Nephron (organoid): ENCODE data around the gene LAMB4.

Experiments used
- H3K27ac Mint-ChIP-seq, 3 experiments: 2 replicates each; pipeline ENCODE4 v1.8.0; 2020; ENCODE audit warnings: mixed read lengths in 3 of 3, mild to moderate bottlenecking in 2 of 3, moderate library complexity in 1 of 3
- H3K27me3 Mint-ChIP-seq: 2 replicates; pipeline ENCODE4 v1.8.0; 2021; ENCODE audit warnings: low read depth, mild to moderate bottlenecking, moderate library complexity, mixed read lengths
- H3K36me3 Mint-ChIP-seq: 2 replicates; pipeline ENCODE4 v1.8.0; 2020; ENCODE audit warnings: low read depth, mixed read lengths
- H3K4me1 Mint-ChIP-seq: 2 replicates; pipeline ENCODE4 v1.8.0; 2020; ENCODE audit warnings: mixed read lengths
- H3K4me3 Mint-ChIP-seq, 3 experiments: 2 replicates each; pipeline ENCODE4 v1.8.0; 2020; ENCODE audit warnings: mild to moderate bottlenecking in 3 of 3, mixed read lengths in 3 of 3, moderate library complexity in 2 of 3
- H3K9me3 Mint-ChIP-seq: 2 replicates; pipeline ENCODE4 v1.8.0; 2020; ENCODE audit warnings: mixed read lengths
- CTCF ChIP-seq, 3 experiments: fragments of 200-600 bp; sonication (generic); IDR thresholded peaks; one replicate each; pipeline ENCODE4 v1.5.0; 2021; ENCODE audit warnings: antibody characterized with exemption in 3 of 3; ENCODE audit not compliant: unreplicated experiment in 3 of 3

LAMB4 gene

DNA sequence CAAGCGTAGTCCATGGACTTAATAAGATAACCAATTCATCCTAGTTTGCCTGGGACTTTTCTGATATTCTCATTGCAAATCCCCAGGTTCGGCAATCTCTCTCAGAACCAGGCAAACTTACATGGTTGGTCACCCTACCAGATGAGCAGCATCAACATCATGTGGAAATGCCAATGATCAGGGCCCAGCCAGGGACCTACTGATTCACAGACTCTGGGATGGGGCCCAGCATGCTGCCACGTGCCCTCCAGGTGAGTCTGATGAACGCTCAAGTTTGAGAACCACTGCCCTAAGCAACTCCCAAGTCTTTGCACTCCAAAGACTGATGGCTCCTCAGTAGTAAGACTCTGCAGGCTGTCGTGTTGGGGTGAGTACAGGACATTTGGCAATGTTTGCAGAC, 2.7 kb downstream of the LAMB4 start:
- Mint-ChIP-seq H3K27ac (no peak overlapping the region), H3K36me3 (no peaks in the 10 kb centered on the region), H3K4me3 (no peak overlapping the region), H3K9me3 (no peaks in the 10 kb centered on the region), H3K4me1 (peaks cover under 1% of the 10 kb centered on the region), H3K27me3 (no peaks in the 10 kb centered on the region)
- TF ChIP-seq CTCF (IDR thresholded peaks at IDR 0.05; ENCODE audit: unreplicated experiment in 3 of 3): no peak

DNA sequence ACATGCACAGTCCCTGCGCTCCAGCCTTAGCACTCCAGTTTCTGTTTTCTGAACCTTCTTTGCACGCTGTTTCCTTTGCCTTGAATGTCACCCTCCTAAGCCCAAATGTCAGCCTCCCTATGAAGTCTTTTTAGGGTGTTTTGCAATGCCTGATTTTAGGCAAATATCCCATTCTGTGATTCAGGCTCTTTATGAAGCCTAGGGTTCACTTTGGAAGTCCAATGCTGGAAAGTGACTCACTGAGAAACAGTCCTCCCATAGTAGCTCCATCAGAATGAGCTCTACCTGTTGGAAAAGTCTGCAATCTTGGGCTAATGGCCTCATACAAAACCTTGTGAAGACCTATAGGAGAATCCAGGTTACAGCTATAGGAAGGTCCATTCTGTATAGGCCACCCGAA, 5.3 kb downstream of the LAMB4 start:
- Mint-ChIP-seq H3K9me3 (no peaks in the 10 kb centered on the region), H3K27ac (no peak overlapping the region), H3K4me1 (no peaks in the 10 kb centered on the region), H3K36me3 (no peaks in the 10 kb centered on the region), H3K4me3 (no peak overlapping the region), H3K27me3 (no peaks in the 10 kb centered on the region)
- no peak for TF ChIP-seq CTCF (IDR thresholded peaks at IDR 0.05; ENCODE audit: unreplicated experiment in 3 of 3)

DNA sequence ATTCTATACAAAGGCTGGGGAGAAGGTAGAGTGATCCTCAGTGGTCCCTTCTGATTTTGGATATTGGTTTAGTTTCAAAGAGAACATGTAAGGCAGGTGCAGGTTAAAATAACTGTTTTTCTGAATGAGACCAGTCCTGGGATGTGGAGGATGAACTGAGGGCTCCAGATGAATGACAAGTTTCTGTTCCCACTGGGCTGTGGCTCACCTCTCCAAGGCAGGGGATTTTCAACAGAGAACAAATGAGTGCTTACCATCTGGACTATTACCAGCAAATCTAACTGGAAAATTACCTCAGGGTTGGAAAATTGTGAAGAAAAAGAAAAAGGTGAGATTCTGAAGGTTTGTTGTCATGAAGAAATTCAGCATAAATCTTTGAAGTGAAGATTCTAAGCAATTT, 8.0 kb downstream of the LAMB4 start:
- no peak for TF ChIP-seq CTCF (IDR thresholded peaks at IDR 0.05; ENCODE audit: unreplicated experiment in 3 of 3)
- H3K9me3 Mint-ChIP-seq: no peaks in the 10 kb centered on the region
- H3K4me1 Mint-ChIP-seq: no peaks in the 10 kb centered on the region
- H3K27me3 Mint-ChIP-seq: peaks cover 4% of the 10 kb centered on the region
- peak overlapping the region in 2 of 3 experiments; percentile 0 to 18 for H3K27ac Mint-ChIP-seq
- H3K36me3 Mint-ChIP-seq: no peaks in the 10 kb centered on the region
- no peak overlapping the region for H3K4me3 Mint-ChIP-seq

- H3K36me3 Mint-ChIP-seq: no peaks in the 10 kb centered on the region
- no peak overlapping the region for H3K27ac Mint-ChIP-seq
- no peak overlapping the region for H3K4me3 Mint-ChIP-seq
- no peaks in the 10 kb centered on the region for H3K9me3 Mint-ChIP-seq
- TF ChIP-seq CTCF (IDR thresholded peaks at IDR 0.05; ENCODE audit: unreplicated experiment in 3 of 3): no peak
- H3K4me1 Mint-ChIP-seq: no peaks in the 10 kb centered on the region
- peaks cover 4% of the 10 kb centered on the region for H3K27me3 Mint-ChIP-seq
These were observed 9.2 kb downstream of the LAMB4 start for GRCh38 chr7:108120933-108121332.

DNA sequence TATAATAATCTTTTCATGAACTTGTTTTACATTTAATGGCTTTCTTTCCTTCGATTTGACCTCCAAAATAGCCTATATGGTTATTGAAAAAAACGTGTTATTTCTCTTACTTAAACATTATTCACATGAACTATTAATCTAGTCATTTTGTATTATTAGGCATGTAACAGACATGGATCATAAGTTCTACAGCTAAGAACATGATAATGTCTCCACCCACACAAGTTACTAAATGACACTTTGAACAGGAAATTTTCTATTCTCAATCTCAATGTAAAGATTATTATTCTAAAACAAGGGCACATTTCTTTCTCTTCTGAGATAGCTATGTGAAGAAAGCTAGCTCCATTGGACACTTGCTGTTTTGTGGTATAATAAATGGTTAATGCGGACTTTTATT, 10.0 kb downstream of the LAMB4 start:
- Mint-ChIP-seq H3K9me3 (no peaks in the 10 kb centered on the region), H3K4me1 (no peaks in the 10 kb centered on the region), H3K4me3 (no peak overlapping the region), H3K36me3 (no peaks in the 10 kb centered on the region), H3K27me3 (peaks cover 4% of the 10 kb centered on the region), H3K27ac (no peak overlapping the region)
- no peak for TF ChIP-seq CTCF (IDR thresholded peaks at IDR 0.05; ENCODE audit: unreplicated experiment in 3 of 3)

DNA sequence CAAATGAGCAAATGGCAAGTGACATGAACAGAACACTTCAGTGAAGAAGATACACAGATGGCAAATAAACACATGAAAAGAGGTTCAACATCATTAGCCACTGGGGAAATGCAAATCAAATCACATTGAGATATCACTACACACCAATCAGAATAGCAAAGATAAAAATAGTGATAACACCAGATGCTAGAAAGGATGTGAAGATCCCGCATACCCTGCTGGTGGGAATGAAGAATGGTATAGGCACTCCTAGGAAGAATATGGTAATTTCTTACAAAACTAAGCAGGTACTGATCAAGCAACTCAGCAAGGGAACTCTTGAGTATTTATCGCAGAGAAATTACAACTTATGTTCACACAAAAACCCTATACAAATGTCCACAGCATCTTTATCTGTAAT, 11.2 kb downstream of the LAMB4 start:
- H3K4me3 Mint-ChIP-seq: no peak overlapping the region
- no peaks in the 10 kb centered on the region for H3K9me3 Mint-ChIP-seq
- TF ChIP-seq CTCF (IDR thresholded peaks at IDR 0.05; ENCODE audit: unreplicated experiment in 3 of 3): no peak
- H3K36me3 Mint-ChIP-seq: no peaks in the 10 kb centered on the region
- H3K27ac Mint-ChIP-seq: no peak overlapping the region
- peaks cover 4% of the 10 kb centered on the region for H3K27me3 Mint-ChIP-seq
- no peaks in the 10 kb centered on the region for H3K4me1 Mint-ChIP-seq
